DMS153 treated with DMSO at 0.1 percent for 48 hours (cell line): ENCODE data around the gene KMT5C.

Experiments used
- DNase-seq: peaks from one replicate; lab custom pipeline; 2025; ENCODE audit not compliant: unreplicated experiment; lab: John Stamatoyannopoulos, UW

Gene KMT5C

DNA sequence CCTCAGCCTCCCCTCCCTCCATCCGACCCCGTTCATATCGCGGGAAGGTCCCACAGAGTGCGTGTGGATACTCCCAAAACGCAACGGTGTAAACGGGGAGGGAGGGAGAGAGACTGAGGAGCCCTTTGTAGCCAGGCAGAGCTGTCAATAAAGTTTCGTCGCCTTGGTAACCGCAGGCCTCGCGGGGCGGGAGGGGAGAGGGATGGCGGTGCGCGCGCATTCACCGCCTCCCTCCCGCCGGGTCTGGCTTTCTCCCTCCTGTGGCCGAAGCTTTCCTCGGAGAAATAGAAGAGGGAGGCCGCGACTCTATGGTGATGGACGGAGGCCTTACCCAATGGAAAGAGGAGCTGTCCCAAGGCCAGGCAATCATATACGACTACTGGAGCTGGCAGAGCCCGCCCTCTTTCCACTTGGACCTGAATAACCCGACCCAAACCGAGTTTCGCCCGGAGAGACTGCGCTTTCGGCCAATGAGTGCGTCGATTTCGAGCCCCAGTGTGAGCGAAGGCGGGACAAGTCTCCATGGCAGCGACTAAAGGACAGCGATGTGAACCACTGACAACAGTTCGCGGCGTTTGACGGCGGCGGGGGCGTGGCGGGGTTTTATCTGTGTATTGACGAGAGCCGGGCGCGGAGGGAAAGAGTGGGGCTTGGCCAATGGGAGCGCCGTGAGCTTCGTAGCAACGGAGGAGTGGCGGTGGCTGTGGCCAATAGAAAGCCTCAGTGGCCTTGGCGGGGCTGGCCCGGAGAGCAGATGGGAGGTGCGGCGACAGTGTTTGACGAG lies at the start of gene KMT5C:
TSS of gene KMT5C (plus strand) at position 772 of the 784 bp plus-strand sequence. CDS start 2,061 bp downstream, outside the sequence.
- peak; percentile 100 for DNase-seq

- no peak for DNase-seq
These were observed 42.4 kb upstream of the KMT5C start for GRCh38 chr19:55297267-55297666.

- DNase-seq = no peak
These were observed 39.7 kb upstream of the KMT5C start for GRCh38 chr19:55299991-55300390.

DNA sequence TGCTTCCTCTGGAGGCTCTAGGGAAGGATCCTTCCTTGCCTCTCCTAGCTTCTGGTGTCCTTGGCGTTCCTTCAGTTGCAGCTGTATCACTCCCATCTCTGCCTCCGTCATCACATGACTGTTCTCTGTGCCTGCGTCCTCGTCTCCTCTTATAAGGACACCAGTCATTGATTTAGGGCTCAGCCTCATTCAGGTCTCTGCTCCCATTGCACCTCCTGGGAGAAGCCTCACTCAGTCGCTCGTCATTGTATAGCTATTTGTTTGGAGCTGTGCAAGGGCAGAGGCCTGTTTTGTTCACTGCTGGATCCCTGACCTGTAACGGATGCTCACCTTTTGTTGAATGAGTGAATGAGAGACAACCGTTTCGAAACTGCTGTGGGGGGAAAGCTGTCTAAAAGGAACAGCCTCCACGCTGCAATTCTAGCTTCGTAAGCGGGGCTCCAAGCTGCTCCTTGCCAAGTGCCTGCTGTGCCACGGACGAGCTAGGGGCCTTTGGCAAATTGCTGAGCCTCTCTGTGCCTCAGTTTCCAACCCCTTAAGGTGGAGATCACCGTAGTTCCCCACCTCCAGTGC lies 38.7 kb upstream of the KMT5C start:
- no peak for DNase-seq

- DNase-seq = peak; percentile 88
These were observed 38.0 kb upstream of the KMT5C start for GRCh38 chr19:55301459-55302317.

DNA sequence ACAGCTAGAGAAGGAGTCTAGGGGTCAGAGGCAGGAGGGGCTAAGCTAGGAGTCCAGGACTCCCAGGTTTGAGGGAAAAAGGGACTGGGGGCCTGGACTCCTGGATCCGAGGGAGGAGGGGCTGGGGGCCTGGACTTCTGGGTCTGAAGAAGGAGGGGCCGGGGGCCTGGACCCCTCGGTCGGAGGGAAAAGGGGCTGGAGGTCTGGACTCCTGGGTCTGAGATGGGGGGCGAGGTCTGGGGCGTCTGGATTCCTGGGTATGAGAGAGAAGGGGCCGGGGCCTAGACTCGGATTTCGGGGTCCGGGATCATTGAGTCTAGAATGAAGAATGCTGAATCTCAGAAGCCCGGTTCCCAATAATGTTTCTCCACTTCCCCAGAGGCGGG lies 37.4 kb upstream of the KMT5C start:
- DNase-seq = no peak

GRCh38 chr19:55303477-55303876 lies 36.2 kb upstream of the KMT5C start:
- no peak for DNase-seq

DNA sequence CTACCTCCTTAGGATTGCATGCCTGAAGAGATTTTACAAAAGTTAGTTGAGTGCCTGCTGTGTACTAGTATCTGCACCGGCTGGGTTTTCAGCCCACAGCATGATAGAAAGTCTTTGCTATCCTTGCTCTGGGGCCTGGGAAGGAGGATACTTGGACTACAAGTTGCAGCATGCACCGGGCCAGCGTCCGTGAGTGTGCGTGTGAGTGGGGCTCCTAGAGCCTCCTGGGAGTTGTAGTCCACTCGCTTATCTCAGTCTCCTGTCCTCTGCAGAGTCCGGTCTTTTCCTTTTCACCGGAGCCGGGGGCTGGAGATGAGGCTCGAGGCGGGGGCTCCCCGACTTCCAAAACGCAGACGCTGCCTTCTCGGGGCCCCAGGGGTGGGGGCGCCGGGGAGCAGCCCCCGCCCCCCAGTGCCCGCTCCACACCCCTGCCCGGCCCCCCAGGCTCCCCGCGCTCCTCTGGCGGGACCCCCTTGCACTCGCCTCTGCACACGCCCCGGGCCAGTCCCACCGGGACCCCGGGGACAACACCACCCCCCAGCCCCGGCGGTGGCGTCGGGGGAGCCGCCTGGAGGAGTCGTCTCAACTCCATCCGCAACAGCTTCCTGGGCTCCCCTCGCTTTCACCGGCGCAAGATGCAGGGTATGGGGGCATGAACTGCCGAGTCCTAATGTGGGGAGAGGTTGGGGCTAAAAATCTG lies 35.2 kb upstream of the KMT5C start:
- DNase-seq = peak; percentile 7

GRCh38 chr19:55304980-55305379 lies 34.7 kb upstream of the KMT5C start:
- no peak for DNase-seq

GRCh38 chr19:55305491-55305890 lies 34.2 kb upstream of the KMT5C start:
- DNase-seq = no peak

DNA sequence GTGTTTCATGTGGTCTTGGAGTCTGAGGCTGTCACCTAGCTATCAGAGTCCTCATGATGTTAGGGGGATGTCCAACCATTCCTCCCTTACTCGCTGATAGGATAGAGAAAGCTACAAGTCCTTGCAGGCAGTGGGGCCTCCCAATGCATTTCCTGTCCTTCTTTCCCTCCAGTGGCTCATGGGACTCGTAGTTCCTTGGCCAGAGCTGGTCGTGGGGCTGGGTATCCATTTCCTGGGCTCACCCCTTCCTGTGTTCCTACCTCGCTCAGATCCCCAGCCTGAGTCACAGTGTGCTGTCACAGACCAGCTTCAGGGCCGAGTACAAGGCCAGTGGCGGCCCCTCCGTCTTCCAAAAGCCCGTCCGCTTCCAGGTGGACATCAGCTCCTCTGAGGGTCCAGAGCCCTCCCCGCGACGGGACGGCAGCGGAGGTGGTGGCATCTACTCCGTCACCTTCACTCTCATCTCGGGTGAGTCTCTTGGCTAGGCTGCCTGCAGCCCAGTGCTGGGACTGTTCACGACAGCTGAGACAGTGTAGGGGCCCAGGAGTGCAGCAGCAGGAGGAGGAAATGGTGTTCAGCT lies 33.6 kb upstream of the KMT5C start:
- no peak for DNase-seq

DNA sequence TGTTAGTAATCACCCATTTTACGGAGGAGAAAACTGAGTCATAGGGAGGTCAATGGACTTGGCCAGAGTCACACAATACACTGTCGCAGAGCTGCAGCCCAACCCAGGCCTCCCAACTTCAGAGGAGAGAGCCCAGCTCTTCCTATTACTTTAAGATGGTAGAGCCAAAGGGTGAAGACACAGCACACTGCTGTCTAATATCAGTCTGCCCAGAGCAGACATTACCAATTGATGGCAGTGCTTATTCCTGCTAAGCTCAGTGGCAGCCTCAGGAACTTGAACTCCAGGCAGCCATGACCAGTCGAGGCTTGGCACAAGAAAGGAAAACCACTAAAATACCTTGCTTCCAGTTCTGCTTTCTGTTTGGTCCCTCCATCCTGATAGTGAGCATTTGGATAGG lies 33.0 kb upstream of the KMT5C start:
- DNase-seq = no peak

DNA sequence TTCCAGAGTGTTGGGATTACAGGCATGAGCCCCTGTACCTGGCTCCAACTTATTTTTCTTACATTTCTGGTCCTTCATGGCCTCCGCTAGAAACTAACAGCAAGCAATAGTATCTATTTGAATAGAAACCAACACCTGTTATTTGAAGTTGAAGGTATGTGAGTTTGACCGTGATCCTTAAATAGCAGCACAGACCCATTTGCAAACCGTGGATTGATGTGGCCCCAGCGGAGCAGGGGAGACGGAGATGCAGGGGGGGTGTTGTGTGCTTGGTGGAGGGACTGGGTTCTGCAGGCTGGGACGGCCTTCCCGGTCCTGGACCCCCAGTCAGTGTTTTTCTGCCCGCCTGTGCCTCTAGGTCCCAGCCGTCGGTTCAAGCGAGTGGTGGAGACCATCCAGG lies 31.4 kb upstream of the KMT5C start:
- no peak for DNase-seq

DNA sequence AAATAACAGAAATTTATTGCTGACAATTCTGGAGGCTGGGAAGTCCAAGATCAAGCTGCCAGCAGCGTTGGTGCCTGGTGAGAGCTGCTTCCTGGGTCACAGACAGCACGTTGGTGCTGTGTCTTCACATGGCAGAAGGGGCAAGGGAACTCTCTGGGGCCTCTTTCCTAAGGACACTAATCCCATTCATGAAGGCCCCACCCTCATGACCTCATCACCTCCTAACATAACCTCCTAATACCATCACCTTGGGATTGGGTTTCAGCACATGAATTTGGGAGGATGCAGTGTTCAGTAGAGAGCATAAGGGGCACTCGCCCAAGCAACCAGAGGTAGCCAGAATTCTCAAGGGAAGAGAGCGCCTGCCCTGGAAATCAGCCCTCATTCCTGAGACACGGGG lies 30.2 kb upstream of the KMT5C start:
- no peak for DNase-seq

- DNase-seq = no peak
These were observed 29.2 kb upstream of the KMT5C start for GRCh38 chr19:55310498-55310897.

GRCh38 chr19:55311397-55311796 lies 28.3 kb upstream of the KMT5C start:
- no peak for DNase-seq

GRCh38 chr19:55311797-55312196 lies 27.9 kb upstream of the KMT5C start:
- DNase-seq = no peak

GRCh38 chr19:55312621-55313512 lies 26.8 kb upstream of the KMT5C start:
- no peak for DNase-seq

DNA sequence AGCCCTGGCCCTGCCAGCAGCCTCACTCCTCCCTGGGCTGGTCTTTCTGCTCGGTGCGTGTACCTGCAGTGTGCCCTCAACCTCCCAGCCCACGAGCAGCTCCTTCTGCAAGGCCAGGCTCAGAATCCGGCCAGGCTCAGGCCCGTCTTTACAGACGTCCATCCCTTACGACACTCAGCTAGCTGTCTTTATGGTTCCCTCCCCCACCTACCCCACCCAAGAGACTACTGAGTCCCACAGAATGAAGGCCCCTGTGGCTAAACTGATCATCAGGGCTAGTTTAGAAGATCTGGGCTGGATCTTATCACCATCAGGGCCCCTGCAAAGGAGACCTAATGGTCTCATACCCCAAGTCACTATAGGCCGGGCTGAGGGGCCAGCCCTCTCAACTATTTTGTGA lies 25.3 kb upstream of the KMT5C start:
- DNase-seq = no peak

DNA sequence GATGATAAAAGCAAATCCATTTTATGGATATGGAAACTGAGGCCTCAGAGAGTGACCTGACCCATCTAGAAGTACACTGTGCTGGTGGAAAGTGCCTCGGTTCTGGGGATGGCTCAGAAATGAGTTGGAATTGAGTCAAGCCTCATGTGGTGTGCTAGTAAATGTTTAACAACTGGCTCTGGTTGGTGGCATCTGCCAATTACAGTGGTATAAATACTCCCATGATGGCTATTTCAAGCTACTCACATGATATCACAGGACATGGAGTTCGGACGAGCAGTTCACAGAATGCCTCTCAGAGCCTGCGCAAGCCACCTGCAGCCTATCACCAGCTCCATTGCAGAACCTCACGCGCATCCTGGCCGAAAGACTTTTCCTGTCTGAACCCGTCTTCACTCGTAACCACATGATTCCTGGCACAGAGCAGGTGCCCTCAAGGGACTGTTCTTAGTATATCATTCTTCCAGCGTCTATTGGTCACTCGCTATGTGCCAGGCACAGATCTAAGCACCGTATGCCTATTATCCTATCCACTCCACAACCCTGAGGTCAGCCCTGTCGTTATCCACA lies 23.6 kb upstream of the KMT5C start:
- no peak for DNase-seq
